Uterus (tissue), 2 donors: ENCODE data around the gene KCNAB1.

ENCODE experiments used
- POLR2A ChIP-seq, 2 donors: fragments of 450-650 bp; IDR thresholded peaks; one replicate each; pipeline ENCODE4 v1.6.1; 2016; ENCODE audit warnings: antibody characterized with exemption in 2 of 2, mild to moderate bottlenecking in 1 of 2, moderate library complexity in 1 of 2
- TF ChIP-seq, protein P1 (sequence below), 4 experiments: fragments of 200-600 bp in 2 of 4; fragments of 450-650 bp in 2 of 4; sonication (generic) in 2 of 4; IDR thresholded peaks; one replicate each; pipeline ENCODE4 v1.5.1; 2016 to 2019; ENCODE audit warnings: antibody characterized with exemption in 4 of 4, mild to moderate bottlenecking in 2 of 4, moderate library complexity in 1 of 4

DNA sequence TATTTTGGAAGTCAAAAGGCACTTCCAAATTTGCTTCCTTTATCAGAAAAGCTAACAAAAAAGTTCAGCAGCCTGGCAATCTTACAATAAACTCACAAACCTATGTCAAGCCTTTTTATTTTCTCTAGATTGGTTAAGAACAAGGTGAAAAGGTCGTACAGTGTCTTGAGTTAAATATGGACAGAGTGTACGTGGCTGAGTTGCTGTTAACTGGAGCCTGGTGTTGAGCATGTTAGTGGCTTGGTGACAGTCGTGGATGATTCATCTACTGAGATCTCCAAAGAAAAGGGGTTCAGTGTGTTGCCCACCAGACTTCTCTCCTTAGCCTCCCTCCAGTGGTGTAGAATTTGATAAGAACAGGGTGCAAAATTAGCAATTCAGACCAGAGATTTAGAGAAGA is 344.8 kb downstream of the KCNAB1 start:
- TF ChIP-seq, protein P1, sequence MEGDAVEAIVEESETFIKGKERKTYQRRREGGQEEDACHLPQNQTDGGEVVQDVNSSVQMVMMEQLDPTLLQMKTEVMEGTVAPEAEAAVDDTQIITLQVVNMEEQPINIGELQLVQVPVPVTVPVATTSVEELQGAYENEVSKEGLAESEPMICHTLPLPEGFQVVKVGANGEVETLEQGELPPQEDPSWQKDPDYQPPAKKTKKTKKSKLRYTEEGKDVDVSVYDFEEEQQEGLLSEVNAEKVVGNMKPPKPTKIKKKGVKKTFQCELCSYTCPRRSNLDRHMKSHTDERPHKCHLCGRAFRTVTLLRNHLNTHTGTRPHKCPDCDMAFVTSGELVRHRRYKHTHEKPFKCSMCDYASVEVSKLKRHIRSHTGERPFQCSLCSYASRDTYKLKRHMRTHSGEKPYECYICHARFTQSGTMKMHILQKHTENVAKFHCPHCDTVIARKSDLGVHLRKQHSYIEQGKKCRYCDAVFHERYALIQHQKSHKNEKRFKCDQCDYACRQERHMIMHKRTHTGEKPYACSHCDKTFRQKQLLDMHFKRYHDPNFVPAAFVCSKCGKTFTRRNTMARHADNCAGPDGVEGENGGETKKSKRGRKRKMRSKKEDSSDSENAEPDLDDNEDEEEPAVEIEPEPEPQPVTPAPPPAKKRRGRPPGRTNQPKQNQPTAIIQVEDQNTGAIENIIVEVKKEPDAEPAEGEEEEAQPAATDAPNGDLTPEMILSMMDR (IDR thresholded peaks at IDR 0.05) = no peak
- TF ChIP-seq POLR2A (IDR thresholded peaks at IDR 0.05) = no peak
